Endodermal cell (in vitro differentiated cells): Measurements from ENCODE around the gene EML4. TPM values are rescaled to one million over a fixed set of nuclear protein-coding genes. Genes with fewer than 3 reads are reported as not detected.

Experiments
- DNase-seq: peaks from one replicate; pipeline ENCODE4 v3.0.0-alpha.2; 2017
- H3K27ac ChIP-seq: 2 replicates; pipeline ENCODE4 v1.5.1; 2013; ENCODE audit warnings: mild to moderate bottlenecking, low read depth, low read length, moderate library complexity
- H3K27me3 ChIP-seq: 2 replicates; pipeline ENCODE4 v1.6.1; 2013; ENCODE audit warnings: mild to moderate bottlenecking, low read length, moderate library complexity; ENCODE audit not compliant: insufficient read depth, control insufficient read depth, poor library complexity, severe bottlenecking
- H3K36me3 ChIP-seq: 2 replicates; pipeline ENCODE4 v1.7.0; 2013; ENCODE audit warnings: mild to moderate bottlenecking, low read length, moderate library complexity; ENCODE audit not compliant: control insufficient read depth, insufficient read depth
- H3K4me1 ChIP-seq: one replicate; pipeline ENCODE4 v1.7.0; 2013; ENCODE audit warnings: low read length; ENCODE audit not compliant: control insufficient read depth, insufficient read depth
- H3K4me3 ChIP-seq: 2 replicates; pipeline ENCODE4 v1.5.1; 2013; ENCODE audit warnings: mild to moderate bottlenecking, low read length, moderate library complexity
- H3K9ac ChIP-seq: 2 replicates; pipeline ENCODE4 v1.6.1; 2013; ENCODE audit warnings: mild to moderate bottlenecking, low read length, moderate library complexity; ENCODE audit not compliant: poor library complexity, severe bottlenecking; ENCODE audit errors: extremely low read depth
- H3K9me3 ChIP-seq: 2 replicates; pipeline ENCODE4 v1.6.1; 2013; ENCODE audit warnings: mild to moderate bottlenecking, low read length, moderate library complexity; ENCODE audit not compliant: control insufficient read depth
- H3K27ac Mint-ChIP-seq: 2 replicates; pipeline ENCODE4 v1.8.0; 2020; ENCODE audit warnings: mixed read lengths
- H3K27me3 Mint-ChIP-seq: 2 replicates; pipeline ENCODE4 v1.8.0; 2021; ENCODE audit warnings: mild to moderate bottlenecking, mixed read lengths; ENCODE audit not compliant: insufficient read depth
- H3K36me3 Mint-ChIP-seq: 2 replicates; pipeline ENCODE4 v1.8.0; 2020; ENCODE audit warnings: low read depth, mixed read lengths
- H3K4me1 Mint-ChIP-seq: 2 replicates; pipeline ENCODE4 v1.8.0; 2020; ENCODE audit warnings: mixed read lengths
- H3K4me3 Mint-ChIP-seq: 2 replicates; pipeline ENCODE4 v1.8.0; 2020; ENCODE audit warnings: mild to moderate bottlenecking, moderate library complexity, mixed read lengths
- H3K9me3 Mint-ChIP-seq: 2 replicates; pipeline ENCODE4 v1.8.0; 2020; ENCODE audit warnings: mild to moderate bottlenecking, mixed read lengths
- WGBS, 2 experiments: methylation state at CpG; one replicate each; pipeline versions ENCODE4 v1.1.5 to v1.1.7; 2013; ENCODE audit warnings: missing lambda C conversion rate in 2 of 2, mixed read lengths in 1 of 2; ENCODE audit not compliant: insufficient coverage in 1 of 2, insufficient read length in 1 of 2; 5-methylcytosine and 5-hydroxymethylcytosine counted together
- total RNA-seq, 2 donors: library from RNA; stranded (reverse); fragmentation: NEBNext Ultra II Directional in 1 of 2; extraction: Animal tissue kit (Norgen Biotek cat#: 25700) in 1 of 2; gene quantifications; 2 replicates in 1 of 2; 3 replicates in 1 of 2; pipeline ENCODE4 v1.2.1, GENCODE V29; 2021
- TF ChIP-seq, protein P1 (sequence below): fragments of 200-600 bp; sonication (generic); conservative IDR thresholded peaks from 2 replicates; pipeline ENCODE4 v1.5.0; 2021; ENCODE audit warnings: antibody characterized with exemption, mild to moderate bottlenecking

The EML4 gene
- total RNA-seq, 2 donors from 2014 or later: 84.6 to 90.9 TPM

DNA sequence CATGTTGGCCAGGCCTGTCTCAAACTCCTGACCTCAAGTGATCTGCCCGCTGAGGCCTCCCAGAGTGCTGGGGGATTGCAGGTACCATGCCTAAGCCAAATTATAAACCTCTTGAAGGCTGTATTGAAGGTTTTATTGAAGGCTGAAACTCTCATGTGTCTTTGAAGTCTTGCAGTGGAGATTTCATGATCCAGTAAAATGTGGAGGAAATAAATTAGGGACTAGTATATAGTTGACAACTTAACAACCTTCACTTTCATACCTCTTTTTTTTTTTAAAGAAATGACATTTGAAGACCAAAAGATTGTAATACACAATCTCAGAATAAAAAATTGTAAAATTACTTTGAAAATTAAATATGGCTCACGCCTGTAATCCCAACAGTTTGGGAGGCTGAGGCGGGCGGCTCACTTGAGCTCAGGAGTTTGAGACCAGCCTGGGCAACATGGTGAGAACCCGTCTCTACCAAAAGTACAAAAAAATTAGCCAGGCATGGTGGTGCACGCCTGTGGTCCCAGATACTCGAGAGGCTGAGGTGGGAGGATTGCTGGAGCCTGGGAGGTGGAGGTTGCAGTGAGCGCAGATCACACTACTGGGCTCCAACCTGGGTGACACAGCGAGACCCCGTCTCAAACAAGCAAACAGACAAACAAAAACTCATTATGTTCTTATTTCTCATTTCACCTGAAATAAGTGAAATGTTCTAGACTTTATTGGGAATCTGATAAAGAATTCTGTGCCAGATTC lies 8.0 kb downstream of the EML4 start:
- no peak overlapping the region for H3K4me3 ChIP-seq
- Mint-ChIP-seq H3K36me3 (peaks cover 18% of the 10 kb centered on the region), H3K9me3 (peaks cover 4% of the 10 kb centered on the region), H3K4me3 (no peak overlapping the region), H3K27me3 (no peaks in the 10 kb centered on the region), H3K27ac (no peak overlapping the region), H3K4me1 (peaks cover 8% of the 10 kb centered on the region)
- no peaks in the 10 kb centered on the region for H3K27me3 ChIP-seq
- H3K36me3 ChIP-seq: peaks cover 13% of the 10 kb centered on the region
- peaks cover 3% of the 10 kb centered on the region for H3K4me1 ChIP-seq
- H3K9ac ChIP-seq: no peak overlapping the region
- WGBS, 2 experiments: 94 to 98% methylated on average over 7 to 9 of the region's 10 CpGs
- no peaks in the 10 kb centered on the region for H3K9me3 ChIP-seq
- no peak for DNase-seq
- TF ChIP-seq, protein P1, sequence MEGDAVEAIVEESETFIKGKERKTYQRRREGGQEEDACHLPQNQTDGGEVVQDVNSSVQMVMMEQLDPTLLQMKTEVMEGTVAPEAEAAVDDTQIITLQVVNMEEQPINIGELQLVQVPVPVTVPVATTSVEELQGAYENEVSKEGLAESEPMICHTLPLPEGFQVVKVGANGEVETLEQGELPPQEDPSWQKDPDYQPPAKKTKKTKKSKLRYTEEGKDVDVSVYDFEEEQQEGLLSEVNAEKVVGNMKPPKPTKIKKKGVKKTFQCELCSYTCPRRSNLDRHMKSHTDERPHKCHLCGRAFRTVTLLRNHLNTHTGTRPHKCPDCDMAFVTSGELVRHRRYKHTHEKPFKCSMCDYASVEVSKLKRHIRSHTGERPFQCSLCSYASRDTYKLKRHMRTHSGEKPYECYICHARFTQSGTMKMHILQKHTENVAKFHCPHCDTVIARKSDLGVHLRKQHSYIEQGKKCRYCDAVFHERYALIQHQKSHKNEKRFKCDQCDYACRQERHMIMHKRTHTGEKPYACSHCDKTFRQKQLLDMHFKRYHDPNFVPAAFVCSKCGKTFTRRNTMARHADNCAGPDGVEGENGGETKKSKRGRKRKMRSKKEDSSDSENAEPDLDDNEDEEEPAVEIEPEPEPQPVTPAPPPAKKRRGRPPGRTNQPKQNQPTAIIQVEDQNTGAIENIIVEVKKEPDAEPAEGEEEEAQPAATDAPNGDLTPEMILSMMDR: no peak
- no peak overlapping the region for H3K27ac ChIP-seq

DNA sequence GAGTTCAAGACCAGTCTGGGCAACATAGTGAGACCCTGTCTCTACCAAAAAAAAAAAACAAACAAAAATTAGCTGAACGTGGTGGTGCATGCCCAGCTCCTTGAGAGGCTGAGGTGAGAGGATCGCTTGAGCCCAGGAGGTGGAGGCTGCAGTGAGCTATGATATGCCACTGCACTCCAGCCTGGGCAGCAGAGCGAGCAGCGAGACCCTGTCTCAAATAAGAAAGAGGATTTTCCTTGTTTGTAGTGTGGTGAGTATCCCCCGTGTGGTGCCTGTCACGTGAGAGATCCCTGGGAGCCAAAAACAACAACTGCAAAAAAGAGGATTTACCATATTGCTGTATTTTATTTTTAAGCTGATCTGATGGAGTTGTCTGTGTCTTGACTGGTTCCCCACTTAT lies 9.2 kb downstream of the EML4 start:
- WGBS, 2 experiments: 92 to 96% methylated on average over 3 to 6 of the region's 6 CpGs
- H3K27me3 Mint-ChIP-seq: no peaks in the 10 kb centered on the region
- no peak overlapping the region for H3K27ac Mint-ChIP-seq
- Histone ChIP-seq H3K36me3 (peaks cover 13% of the 10 kb centered on the region), H3K4me3 (no peak overlapping the region), H3K9ac (no peak overlapping the region), H3K27ac (no peak overlapping the region), H3K4me1 (no peaks in the 10 kb centered on the region), H3K27me3 (no peaks in the 10 kb centered on the region), H3K9me3 (no peaks in the 10 kb centered on the region)
- peaks cover 15% of the 10 kb centered on the region for H3K4me1 Mint-ChIP-seq
- H3K4me3 Mint-ChIP-seq: no peak overlapping the region
- TF ChIP-seq, protein P1: no peak
- H3K9me3 Mint-ChIP-seq: peaks cover 4% of the 10 kb centered on the region
- DNase-seq: no peak
- peaks cover 18% of the 10 kb centered on the region for H3K36me3 Mint-ChIP-seq

DNA sequence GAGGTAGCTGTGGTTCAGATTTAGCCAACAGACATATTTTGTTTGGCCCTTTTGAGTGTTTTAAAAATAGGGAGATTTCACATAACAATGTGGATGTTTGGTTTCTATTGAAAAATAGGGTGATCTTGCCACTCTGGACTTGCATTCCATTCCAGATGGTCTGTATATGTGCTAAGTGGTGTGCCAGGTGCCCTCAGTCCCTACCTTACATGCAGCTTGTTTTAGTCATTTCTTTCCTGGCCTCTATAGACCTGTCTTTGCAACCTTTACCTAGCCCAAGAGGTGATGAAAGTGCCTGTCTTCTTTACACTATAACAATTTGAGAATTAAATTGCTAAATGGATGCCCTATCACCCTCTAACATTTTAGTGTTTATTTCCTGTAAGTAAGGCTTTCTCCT lies 11.1 kb downstream of the EML4 start:
- TF ChIP-seq, protein P1: no peak
- no peaks in the 10 kb centered on the region for H3K27me3 ChIP-seq
- no peak overlapping the region for H3K27ac Mint-ChIP-seq
- no peaks in the 10 kb centered on the region for H3K27me3 Mint-ChIP-seq
- H3K9me3 ChIP-seq: no peaks in the 10 kb centered on the region
- H3K4me1 ChIP-seq: peaks cover 5% of the 10 kb centered on the region
- no peak overlapping the region for H3K4me3 ChIP-seq
- H3K9ac ChIP-seq: no peak overlapping the region
- DNase-seq: no peak
- H3K9me3 Mint-ChIP-seq: peaks cover 4% of the 10 kb centered on the region
- H3K4me3 Mint-ChIP-seq: no peak overlapping the region
- H3K36me3 Mint-ChIP-seq: peaks cover 18% of the 10 kb centered on the region
- H3K4me1 Mint-ChIP-seq: peaks cover 25% of the 10 kb centered on the region
- peaks cover 13% of the 10 kb centered on the region for H3K36me3 ChIP-seq
- H3K27ac ChIP-seq: no peak overlapping the region
